ENCODE measurements around the gene PLEKHA7.
A peak's percentile ranks its signal among the peaks of the same experiment; 100 is the strongest.
"Not testable (repeated sequence)": the region's sequence is repeated elsewhere in the genome, so short reads cannot be mapped to it uniquely, and the experiment has no call there.

Gene PLEKHA7

GRCh38 chr11:17014321-17014832 is at the start of gene PLEKHA7:
TSS of gene PLEKHA7 (minus strand) at chr11:17014414. CDS start at chr11:17014401, 13 bp downstream.
- DNase-seq: no peak

GRCh38 chr11:17063171-17064002 is 49.2 kb upstream of the PLEKHA7 start:
- DNase-seq: peak; percentile 51

GRCh38 chr11:17051146-17051545 is 36.9 kb upstream of the PLEKHA7 start:
- not testable (repeated sequence) for DNase-seq

- DNase-seq: not testable (repeated sequence)
Measured at GRCh38 chr11:17048491-17048890, 34.3 kb upstream of the PLEKHA7 start.

GRCh38 chr11:17046690-17047089 is 32.5 kb upstream of the PLEKHA7 start:
- no peak for DNase-seq

DNA sequence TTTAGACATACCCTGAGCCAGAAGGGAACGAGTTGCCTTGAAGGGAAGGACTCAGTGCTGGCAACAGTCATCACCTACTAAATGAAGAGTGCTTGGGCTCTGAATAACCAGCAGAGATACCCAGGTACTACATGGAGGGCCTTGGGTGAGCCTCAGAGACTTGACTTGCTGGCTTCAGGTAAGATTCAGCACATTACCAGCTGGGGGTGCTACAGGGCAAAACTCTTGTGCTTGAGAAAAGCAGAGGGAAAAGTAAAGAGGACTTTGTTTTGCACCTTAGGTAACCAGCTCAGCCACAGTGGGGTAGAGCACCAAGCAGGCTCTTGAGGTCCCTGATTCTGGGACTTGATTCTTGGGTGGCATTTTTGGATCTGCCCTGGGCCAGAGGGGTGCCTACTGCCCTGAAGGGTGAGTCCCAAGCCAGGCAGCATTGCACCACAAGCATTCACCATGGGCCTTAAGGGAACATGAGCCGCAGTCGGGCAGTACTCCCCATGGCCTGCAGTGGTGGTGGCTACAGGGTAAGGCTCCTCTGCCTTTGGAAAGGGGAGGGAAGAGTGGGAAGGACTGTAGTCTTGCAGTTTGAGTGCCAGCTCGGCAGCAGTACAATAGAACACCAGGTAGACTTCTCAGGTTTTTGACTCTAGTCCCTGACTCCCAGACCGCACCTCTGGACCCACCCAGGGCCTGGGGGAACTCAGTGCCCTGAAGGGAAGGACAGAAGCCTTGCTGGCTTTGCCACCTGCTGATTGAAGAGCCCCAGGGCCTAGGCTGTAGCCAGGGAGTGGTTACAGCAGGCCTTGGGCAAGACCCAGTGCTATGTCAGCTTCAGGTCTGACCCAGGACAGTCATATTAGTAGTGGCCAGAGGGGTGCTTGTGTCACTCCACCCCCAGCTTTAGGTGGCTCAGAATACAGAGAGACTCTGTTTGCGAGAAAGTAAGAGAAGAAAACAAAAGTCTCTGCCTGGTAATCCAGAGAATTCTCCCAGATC is 22.7 kb upstream of the PLEKHA7 start:
- DNase-seq: peak; percentile 22

DNA sequence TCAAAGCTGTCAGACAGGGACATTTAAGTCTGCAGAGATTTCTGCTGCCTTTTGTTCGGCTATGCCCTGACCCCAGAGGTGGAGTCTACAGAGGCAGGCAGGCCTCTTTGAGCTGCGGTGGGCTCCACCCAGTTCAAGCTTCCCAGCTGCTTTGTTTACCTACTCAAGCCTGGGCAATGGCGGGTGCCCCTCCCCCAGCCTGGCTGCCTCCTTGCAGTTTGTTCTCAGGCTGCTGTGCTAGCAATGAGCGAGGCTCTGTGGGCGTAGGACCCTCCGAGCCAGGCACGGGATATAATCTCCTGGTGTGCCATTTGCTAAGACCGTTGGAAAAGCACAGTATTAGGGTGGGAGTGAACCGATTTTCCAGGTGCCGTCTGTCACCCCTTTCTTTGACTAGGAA is 19.8 kb upstream of the PLEKHA7 start:
- not testable (repeated sequence) for DNase-seq

GRCh38 chr11:17026487-17027082 is 12.4 kb upstream of the PLEKHA7 start:
- DNase-seq: no peak

DNA sequence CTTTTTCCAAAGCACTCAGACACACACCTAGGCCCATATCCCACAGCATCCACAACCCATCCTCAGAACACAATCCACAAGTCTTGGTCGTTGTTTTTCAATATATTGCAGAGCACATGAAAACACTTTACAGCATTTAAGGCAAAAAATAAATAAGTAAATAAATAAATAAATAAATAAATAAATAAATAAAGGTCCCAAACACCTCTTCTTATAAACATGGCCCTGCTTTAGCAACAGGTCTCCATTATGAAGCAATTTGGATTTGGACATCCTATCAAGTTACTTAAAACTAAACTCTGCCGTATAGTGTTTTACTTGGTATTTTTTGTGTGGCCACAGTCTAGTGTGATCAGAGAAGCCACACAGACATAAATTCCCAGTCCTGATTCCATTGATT is 10.7 kb upstream of the PLEKHA7 start:
- DNase-seq: no peak

GRCh38 chr11:17021511-17021910 is 7.3 kb upstream of the PLEKHA7 start:
- DNase-seq: no peak

DNA sequence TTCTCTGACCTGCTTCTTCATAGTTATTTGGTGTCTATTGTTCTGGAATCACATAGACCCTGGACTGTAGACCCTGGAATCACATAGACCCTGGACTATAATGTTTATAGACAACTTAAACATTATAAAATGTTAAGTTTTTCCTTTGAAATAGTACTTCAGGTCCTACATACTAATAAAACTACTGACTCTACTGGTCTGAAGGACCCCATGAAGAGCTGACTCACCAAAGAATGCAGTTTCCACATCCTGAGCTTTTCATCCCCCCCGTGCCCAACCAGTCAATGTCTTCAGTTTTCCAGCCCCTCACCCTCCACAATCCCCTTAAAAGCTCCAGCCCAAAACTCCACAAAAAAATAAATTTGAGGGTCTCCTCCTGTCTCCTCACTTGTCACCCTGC is 6.6 kb upstream of the PLEKHA7 start:
- DNase-seq: no peak

- no peak for DNase-seq
Measured at GRCh38 chr11:17019232-17019631, 5.0 kb upstream of the PLEKHA7 start.

GRCh38 chr11:17015627-17016126 is 1.5 kb upstream of the PLEKHA7 start:
- no peak for DNase-seq

DNA sequence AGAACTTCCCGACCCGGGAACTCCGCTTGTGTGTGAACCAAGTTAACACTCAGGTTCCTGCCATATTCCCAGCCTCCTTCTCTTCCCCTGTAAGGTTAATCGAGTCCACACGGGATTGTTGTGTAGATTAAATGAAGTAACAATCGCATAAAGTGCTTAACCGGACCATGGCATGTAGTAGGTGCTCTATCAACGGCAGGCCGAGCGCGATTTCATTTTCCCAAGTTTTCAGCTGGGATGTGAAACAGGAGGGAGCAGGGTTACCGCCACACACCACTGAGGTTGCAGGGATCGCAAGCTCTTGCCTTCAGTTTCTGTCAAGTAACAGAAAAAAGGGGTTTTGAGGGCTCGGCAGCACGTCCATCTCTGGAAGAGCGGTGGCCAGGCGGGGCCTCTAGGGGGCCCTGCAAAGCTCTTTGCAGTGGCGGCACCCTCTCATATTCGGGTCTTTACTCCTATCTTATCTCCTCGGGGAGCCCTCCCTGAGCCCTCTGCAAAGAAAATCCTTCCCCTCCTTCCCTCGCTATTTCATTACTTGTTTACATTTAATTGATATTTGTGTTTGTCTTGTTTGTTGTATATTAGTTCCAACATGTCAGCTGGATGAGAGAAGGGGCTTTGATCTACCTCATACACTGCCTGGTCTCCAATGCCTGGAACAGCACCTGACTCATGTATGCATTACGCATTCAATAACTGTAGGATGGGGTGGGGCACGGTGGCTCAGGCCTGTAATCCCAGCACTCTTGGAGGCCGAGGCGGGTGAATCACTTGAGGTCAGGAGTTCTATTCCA is 816 bp upstream of the PLEKHA7 start:
- peak; percentile 28 for DNase-seq

- DNase-seq: no peak
Measured at GRCh38 chr11:17013548-17014320, 480 bp downstream of the PLEKHA7 start.

DNA sequence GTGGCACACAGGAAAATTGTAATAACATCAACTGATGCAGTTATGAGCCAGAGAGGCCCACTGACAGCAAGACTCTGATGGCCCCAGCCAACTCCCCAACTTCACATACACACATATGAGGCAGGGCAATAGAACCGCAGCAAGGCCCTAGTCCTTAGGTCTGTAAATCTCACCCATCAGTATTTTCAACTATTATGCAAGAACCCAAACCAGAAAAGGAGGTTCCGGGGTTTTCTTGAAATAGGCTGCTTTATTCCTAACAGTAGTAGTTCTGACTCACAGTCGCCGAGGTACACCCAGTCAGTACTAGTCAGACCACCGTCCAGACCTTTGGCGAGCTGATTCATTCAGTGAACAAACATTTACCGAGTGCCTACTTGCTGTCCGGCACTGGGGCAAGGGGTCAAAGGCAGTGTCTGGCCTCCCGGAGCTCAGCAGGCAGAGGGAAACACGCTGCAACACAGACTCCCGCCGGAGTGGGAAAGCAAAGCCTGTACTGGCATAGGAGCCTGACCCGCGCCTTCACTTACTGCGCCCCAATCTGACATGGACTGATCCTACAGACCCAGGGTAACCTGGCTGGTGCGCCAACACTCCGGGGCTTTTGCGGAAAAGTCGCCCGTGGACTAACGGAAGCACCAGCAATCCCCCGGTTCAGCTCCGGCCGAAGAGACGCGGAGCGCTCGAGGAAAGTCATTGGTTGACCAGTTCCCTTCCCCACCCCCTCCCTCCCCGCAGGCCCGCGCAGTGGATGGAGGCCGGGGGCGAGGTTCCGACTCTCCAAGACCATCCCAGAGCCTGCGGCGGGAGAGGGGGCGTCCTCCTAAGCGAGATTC is 1.3 kb downstream of the PLEKHA7 start:
- no peak for DNase-seq

GRCh38 chr11:17012179-17012578 is 2.0 kb downstream of the PLEKHA7 start:
- DNase-seq: no peak

GRCh38 chr11:17010851-17011420 is 3.3 kb downstream of the PLEKHA7 start:
- DNase-seq: no peak

DNA sequence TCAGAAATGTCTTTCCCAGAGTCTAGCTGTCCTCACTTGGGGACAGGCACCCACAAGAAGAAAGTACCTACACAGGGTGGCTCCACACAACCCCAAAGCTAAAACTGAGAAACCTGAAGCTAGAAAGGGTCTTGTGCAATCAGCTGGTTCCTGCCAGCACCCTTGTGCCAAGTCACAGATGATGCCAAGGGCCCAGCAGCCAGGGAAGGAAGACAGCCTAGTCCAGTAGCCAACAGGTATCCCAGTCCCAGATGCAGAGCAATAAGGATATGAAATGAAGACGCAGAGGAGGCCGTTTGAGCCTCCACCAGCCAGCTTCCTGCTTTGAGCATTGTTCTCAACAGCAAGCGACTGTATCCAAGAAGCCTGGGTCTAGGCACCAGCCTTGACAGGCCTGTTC is 6.1 kb downstream of the PLEKHA7 start:
- DNase-seq: no peak

- no peak for DNase-seq
Measured at GRCh38 chr11:17005646-17006045, 8.6 kb downstream of the PLEKHA7 start.
